MM.1S (cell line): ENCODE measurements around the gene ADGRE2.

ENCODE experiments used
- EZH2 ChIP-seq: fragments of 300-600 bp; sonication (generic); optimal IDR thresholded peaks from 2 replicates; pipeline ENCODE3; 2017; ENCODE audit warnings: low read depth, mild to moderate bottlenecking, antibody characterized with exemption, low read length, mixed read lengths
- EZH2phosphoT487 ChIP-seq: fragments of 300-600 bp; sonication (generic); IDR thresholded peaks from 2 replicates; pipeline ENCODE4 v1.6.1; 2018; ENCODE audit warnings: antibody characterized with exemption, low read length
- TF ChIP-seq, protein P1 (sequence below): fragments of 300-600 bp; sonication (generic); IDR thresholded peaks from 2 replicates; pipeline ENCODE4 v1.5.1; 2016; ENCODE audit warnings: antibody characterized with exemption, low read length, mixed read lengths

- TF ChIP-seq EZH2 (no peak), EZH2phosphoT487 (no peak)
- TF ChIP-seq, protein P1, sequence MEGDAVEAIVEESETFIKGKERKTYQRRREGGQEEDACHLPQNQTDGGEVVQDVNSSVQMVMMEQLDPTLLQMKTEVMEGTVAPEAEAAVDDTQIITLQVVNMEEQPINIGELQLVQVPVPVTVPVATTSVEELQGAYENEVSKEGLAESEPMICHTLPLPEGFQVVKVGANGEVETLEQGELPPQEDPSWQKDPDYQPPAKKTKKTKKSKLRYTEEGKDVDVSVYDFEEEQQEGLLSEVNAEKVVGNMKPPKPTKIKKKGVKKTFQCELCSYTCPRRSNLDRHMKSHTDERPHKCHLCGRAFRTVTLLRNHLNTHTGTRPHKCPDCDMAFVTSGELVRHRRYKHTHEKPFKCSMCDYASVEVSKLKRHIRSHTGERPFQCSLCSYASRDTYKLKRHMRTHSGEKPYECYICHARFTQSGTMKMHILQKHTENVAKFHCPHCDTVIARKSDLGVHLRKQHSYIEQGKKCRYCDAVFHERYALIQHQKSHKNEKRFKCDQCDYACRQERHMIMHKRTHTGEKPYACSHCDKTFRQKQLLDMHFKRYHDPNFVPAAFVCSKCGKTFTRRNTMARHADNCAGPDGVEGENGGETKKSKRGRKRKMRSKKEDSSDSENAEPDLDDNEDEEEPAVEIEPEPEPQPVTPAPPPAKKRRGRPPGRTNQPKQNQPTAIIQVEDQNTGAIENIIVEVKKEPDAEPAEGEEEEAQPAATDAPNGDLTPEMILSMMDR = no peak
Measured at GRCh38 chr19:14715841-14716240, 62.5 kb downstream of the ADGRE2 start.
